T-helper 9 cell (primary cell): ENCODE results near the gene FHOD3.

Source experiments
- DNase-seq: peaks from one replicate; pipeline ENCODE4 v3.0.0-alpha.2; 2020

FHOD3 gene

GRCh38 chr18:36323421-36323820 lies 25.9 kb downstream of the FHOD3 start:
- no peak for DNase-seq

DNA sequence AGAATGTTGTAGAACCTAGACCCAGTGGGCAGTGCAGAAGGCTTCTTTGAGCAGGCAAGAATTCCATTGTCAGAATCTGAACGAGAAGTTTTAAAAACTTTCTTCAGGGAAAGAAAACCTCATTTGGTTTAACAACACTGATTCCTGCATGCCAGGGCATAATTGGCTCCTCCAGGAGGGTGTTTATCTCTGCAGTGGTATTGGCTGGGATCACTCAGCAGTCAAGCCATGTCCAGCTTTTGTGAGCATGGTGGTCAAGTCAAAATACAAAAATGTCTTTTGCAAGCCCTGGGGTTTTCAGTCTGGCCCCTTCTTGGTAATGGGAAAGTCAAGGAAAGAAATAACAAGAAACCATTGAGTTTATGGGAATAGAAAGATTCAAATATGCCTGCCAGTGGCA lies 28.3 kb downstream of the FHOD3 start:
- DNase-seq, result no peak

DNA sequence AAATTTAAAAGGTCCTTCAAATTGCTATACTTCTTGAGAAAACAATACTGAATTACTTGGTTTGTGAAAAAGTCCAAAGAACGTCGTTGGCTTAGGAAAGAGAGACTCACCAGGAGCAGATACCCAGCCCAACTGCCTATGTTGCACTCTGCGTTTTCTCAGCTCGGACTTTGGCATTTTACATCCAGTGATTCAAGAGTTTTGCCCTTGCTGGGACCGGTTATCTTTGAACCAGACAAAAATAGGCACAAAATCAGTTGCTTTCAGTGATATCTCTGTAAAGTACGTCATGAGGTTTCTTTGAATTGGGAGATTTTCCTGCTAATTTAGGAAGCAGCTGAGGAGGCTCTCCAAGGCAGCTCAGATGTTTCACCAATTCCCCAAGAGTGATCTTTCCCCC lies 29.3 kb downstream of the FHOD3 start:
- no peak for DNase-seq

- no peak for DNase-seq
Measured at GRCh38 chr18:36327352-36328316, 30.1 kb downstream of the FHOD3 start.

DNA sequence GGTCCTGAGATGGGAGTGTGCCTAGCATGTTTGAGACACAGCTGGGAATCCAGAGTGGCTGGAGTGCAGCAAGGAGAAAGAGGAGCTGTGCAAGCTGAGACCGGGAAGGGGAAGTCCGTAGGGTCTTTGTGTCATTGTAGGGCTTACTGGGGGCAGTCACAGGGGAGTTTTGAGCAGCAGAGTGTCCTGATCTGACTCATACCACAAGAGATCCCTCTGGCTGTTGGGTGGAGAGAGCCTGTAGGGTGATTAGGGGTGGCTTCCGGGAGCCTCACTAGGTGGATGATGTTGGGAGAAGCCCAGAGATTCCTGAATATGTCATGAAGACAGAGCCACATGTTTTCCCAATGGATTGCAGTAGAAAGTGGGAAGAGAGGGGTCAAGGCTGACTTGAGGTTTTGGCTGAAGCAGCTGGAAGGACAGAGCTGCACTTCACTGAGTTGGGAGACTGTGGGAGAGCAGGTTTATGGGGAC lies 30.9 kb downstream of the FHOD3 start:
- no peak for DNase-seq

DNA sequence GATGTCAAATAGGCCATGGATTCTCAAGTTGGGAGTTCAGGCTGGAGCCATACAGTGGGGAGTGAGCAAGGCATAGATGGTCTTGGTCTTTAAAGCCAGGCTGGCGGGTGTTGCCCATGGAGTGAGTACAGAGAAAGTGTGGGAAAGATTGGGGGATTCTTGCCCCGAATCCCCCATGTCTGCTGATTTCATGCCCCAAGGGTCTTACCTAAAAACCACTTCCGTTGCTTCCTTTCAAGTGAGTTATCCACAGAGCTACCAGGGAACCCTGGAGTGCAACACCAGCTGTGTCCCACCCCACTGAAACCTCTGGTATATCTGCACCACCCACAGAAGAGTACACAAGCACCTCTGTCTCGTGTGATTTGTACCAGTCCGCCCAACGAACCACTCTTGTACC lies 31.4 kb downstream of the FHOD3 start:
- no peak for DNase-seq

DNA sequence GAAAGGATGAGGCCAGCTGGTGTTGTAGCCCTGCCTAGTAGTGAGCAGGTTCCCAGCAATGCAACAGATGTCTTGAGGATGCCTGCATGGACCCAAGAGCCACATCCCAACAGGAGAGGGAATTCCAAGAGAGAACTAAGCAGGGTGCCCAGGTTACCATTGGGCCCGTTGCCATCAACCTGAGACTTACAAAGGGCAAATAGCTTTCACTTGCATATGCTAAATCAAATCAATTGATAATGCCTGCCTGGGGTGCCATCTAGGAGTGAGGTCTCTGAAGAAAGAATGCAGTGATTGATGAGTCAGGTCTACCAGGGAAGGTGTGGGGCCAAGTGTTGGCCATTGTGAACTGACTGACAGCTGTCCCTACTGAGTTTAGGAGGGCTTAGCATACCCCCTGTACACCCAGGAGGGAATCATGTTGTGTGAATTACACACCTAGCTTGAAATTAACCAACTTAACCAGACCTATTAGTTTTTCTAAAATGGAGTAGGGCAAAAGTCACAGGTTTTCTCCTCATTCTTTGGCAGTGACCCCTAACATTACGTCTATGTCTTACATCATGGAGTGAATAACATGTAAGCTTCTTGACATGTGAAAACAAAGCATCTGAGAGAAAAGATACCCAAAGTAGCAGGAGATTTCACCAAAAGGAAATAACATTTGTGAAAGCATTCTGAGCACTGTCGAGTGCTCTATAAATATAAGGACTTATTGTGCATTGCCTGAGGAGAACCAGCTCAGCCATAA lies 32.3 kb downstream of the FHOD3 start:
- no peak for DNase-seq

DNA sequence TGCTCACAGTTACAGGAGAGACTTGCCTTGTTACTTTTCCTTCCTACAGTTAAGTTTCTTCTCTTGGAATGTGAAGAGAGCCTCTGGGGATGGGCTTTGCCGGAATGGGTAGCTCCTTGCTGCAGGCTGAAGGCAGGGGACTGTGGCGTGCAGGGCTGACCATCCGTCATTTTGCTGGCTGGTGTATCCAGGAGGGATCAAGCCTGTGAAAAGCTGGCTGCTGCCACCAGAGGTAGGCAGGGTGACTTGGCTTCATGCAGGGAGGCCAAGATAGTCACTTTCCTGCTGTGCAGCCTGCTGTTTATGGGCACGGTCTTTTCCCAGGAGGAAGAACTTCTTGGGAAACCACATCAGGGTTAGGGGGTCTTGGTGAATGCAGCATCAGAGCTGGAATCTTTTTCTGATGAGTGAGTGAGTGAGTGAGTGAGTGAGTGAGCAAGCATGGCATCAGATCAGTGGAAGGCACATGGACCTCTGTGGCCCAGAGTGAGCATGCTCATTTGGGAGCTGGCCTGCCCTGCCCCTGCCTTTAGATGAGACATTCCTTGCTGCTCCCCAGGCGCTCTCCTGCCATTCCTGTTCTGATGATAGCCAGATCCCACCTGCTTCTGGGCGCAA lies 33.0 kb downstream of the FHOD3 start:
- no peak for DNase-seq

- DNase-seq, result no peak
Measured at GRCh38 chr18:36331521-36331971, 34.0 kb downstream of the FHOD3 start.

GRCh38 chr18:36333414-36333813 lies 35.9 kb downstream of the FHOD3 start:
- DNase-seq, result no peak

- no peak for DNase-seq
Measured at GRCh38 chr18:36334798-36335197, 37.3 kb downstream of the FHOD3 start.

- DNase-seq, result no peak
Measured at GRCh38 chr18:36335476-36336279, 38.2 kb downstream of the FHOD3 start.

GRCh38 chr18:36337679-36338402 lies 40.3 kb downstream of the FHOD3 start:
- DNase-seq, result no peak

DNA sequence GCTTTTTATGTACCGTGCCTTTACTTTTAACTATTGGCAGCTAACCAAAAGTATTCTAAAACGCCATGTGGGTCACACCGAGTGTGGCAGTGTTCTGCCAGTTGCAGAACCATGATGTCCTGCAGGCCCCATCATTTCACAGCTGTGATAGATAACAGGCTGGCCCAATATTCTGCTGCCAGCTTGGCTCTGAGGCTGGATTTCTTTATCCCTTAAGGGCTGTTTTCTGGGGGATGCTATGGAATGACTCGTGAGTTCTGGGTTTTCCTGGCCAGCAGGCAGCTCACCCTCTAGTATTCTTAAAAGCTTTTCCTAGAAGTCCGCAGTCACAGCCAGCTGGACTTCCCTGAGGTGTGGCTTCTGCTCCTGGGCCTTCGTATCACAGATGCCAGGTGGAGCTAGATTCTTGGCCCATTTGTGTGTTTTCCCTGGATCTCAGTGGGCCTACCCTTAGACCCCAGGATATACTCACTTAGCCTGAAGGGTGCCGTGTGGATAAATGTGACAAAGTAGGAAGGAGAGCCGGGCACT lies 41.0 kb downstream of the FHOD3 start:
- no peak for DNase-seq

- DNase-seq, result no peak
Measured at GRCh38 chr18:36340246-36340645, 42.7 kb downstream of the FHOD3 start.

DNA sequence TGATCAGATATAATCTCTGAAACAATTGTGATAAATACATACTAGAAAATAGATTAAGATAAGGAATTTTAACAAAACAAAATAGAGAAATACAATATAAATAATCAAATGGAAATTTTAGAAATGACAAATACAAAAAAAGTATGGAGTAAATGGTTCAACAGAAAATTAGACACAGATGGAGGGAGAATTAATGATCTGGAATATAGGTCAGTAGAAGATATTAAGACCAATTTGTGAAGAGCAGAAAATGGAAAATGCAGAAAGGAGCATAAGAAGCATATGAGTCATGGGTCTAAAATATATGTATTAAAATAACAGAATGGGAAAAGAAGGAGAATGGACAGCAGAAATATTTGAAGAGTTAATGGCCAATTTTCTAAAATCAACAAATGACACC lies 44.4 kb downstream of the FHOD3 start:
- DNase-seq, result no peak

- no peak for DNase-seq
Measured at GRCh38 chr18:36348331-36348730, 50.8 kb downstream of the FHOD3 start.

DNA sequence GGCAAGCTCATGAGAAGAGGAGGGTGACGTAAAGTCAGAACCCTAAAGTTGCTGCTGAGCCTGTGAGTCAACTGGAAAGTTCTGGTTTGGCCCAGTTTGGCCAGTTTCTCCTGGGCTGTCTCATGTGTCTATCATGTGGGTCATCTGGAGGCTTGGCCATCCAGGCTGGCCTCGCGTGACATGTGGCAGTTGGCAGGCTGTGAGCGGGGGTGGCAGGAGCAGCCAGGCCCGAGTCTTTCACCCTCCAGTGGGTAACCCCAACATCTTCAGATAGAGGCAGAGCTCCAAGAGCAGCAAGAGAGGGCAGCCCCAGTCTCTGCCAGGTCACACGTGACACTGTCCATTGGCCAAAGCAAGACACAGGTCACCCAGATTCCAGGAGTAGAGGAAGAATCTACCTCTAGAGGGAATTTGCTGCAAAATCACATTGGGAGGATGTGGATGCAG lies 51.5 kb downstream of the FHOD3 start:
- no peak for DNase-seq

DNA sequence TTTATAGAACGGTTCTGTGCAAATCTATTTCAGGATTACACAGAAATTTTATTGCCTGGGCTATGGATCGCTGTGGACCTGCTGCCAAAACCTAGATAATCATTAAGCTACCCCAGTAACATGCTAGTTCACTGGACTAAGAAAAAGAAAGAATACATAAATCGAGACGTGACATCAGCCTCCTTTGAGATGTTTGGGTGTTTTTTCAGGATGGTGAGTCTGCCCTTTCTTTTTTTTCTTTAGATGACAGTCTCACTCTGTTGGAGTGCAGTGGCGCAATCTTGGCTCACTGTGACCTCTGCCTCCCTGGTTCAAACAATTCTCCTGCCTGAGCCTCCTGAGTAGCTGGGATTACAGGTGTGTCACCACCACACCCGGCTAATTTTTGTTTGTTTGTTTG lies 52.0 kb downstream of the FHOD3 start:
- no peak for DNase-seq

DNA sequence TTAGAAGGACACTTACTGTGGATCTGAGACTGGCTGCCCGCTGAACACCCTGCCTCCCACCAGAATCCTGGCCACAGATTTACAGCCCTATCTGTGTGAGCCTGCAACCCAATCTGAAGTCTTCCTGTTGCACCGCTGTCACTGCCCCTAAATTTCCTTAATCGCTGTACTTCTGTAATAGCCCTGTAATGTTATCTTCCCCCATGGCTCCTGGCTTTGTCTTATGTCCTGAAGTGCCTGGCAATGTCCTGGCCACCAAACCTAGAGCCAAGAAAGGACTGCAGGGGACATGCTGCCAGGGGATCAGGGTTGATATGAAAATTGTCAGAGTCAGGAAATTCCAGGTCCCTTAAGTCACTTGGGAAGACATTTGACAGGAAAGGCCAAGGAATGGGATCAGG lies 52.7 kb downstream of the FHOD3 start:
- no peak for DNase-seq

- no peak for DNase-seq
Measured at GRCh38 chr18:36350839-36351469, 53.4 kb downstream of the FHOD3 start.
